C1 segment of cervical spinal cord (tissue), 14 donors: Measurements from ENCODE around the gene FAM120AOS.
"Not testable (repeated sequence)": the region's sequence is repeated elsewhere in the genome, so short reads cannot be mapped to it uniquely, and the experiment has no call there.

Experiments used
- DNase-seq, 14 donors: peaks; one replicate each; lab custom pipeline; 2025; lab: John Stamatoyannopoulos, UW

The FAM120AOS gene

GRCh38 chr9:93439301-93439700 is 14.1 kb downstream of the FAM120AOS start:
- not testable (repeated sequence) for DNase-seq

GRCh38 chr9:93437996-93438395 is 15.4 kb downstream of the FAM120AOS start:
- no peak for DNase-seq

- no peak for DNase-seq
Measured at GRCh38 chr9:93436655-93437407, 16.6 kb downstream of the FAM120AOS start.

- DNase-seq: no peak
Measured at GRCh38 chr9:93436218-93436617, 17.2 kb downstream of the FAM120AOS start.

GRCh38 chr9:93435386-93435785 is 18.0 kb downstream of the FAM120AOS start:
- DNase-seq: no peak

- no peak for DNase-seq
Measured at GRCh38 chr9:93434056-93434455, 19.3 kb downstream of the FAM120AOS start.

- DNase-seq: no peak
Measured at GRCh38 chr9:93432964-93433363, 20.4 kb downstream of the FAM120AOS start.

- peak in 1 of 14 donors; percentile 1 for DNase-seq
Measured at GRCh38 chr9:93431539-93432105, 21.8 kb downstream of the FAM120AOS start.

GRCh38 chr9:93427655-93428379 is 25.6 kb downstream of the FAM120AOS start:
- DNase-seq: no peak

- DNase-seq: no peak
Measured at GRCh38 chr9:93422977-93423616, 30.3 kb downstream of the FAM120AOS start.

GRCh38 chr9:93419023-93419422 is 34.4 kb downstream of the FAM120AOS start:
- no peak for DNase-seq

- DNase-seq: no peak
Measured at GRCh38 chr9:93417538-93417937, 35.8 kb downstream of the FAM120AOS start.

- DNase-seq: no peak
Measured at GRCh38 chr9:93416530-93417235, 36.7 kb downstream of the FAM120AOS start.

- no peak for DNase-seq
Measured at GRCh38 chr9:93415176-93415690, 38.1 kb downstream of the FAM120AOS start.

GRCh38 chr9:93413530-93413929 is 39.9 kb downstream of the FAM120AOS start:
- DNase-seq: no peak

GRCh38 chr9:93406371-93406770 is 47.0 kb downstream of the FAM120AOS start:
- no peak for DNase-seq

- no peak for DNase-seq
Measured at GRCh38 chr9:93398471-93398870, 54.9 kb downstream of the FAM120AOS start.

- DNase-seq: no peak
Measured at GRCh38 chr9:93397661-93398373, 55.6 kb downstream of the FAM120AOS start.
